Activated CD4-positive, alpha-beta T cell treated with anti-CD3 and anti-CD28 coated beads for 36 hours (primary cell): ENCODE measurements around the gene CEP85. TPM values are rescaled to one million over a fixed set of nuclear protein-coding genes. Genes with fewer than 3 reads are reported as not detected.

Source experiments
- ATAC-seq: fragments of 200-7000 bp; cut with Tn5 transposase; one replicate; pipeline ENCODE4 v1.10.0; 2021; ENCODE audit warnings: mild to moderate bottlenecking, moderate library complexity
- CTCF ChIA-PET: fragments of 350-600 bp; sonication (Branson Sonifier 250); formaldehyde crosslinking; loops from one replicate; lab custom pipeline; 2021; ENCODE audit warnings: antibody characterized with exemption; lab: Charles Lee
- POLR2A ChIA-PET: fragments of 350-600 bp; sonication (Branson Sonifier 250); formaldehyde crosslinking; loops from one replicate; lab custom pipeline; 2021; ENCODE audit warnings: antibody characterized with exemption, inconsistent platforms; lab: Charles Lee
- DNase-seq: peaks from one replicate; pipeline ENCODE4 v3.0.0-alpha.2; 2020
- H3K27ac Mint-ChIP-seq: one replicate; pipeline ENCODE4 v1.8.0; 2021; ENCODE audit warnings: mixed read lengths
- H3K27me3 Mint-ChIP-seq: one replicate; pipeline ENCODE4 v1.8.0; 2021; ENCODE audit warnings: mixed read lengths
- H3K36me3 Mint-ChIP-seq: one replicate; pipeline ENCODE4 v1.8.0; 2021; ENCODE audit warnings: low read depth, mixed read lengths
- H3K4me1 Mint-ChIP-seq: one replicate; pipeline ENCODE4 v1.8.0; 2021; ENCODE audit warnings: mixed read lengths
- H3K4me3 Mint-ChIP-seq: one replicate; pipeline ENCODE4 v1.8.0; 2021; ENCODE audit warnings: mild to moderate bottlenecking, moderate library complexity, mixed read lengths
- H3K9me3 Mint-ChIP-seq: one replicate; pipeline ENCODE4 v1.8.0; 2021; ENCODE audit warnings: low read depth, mixed read lengths
- intact Hi-C, 2 experiments: fragments of 100-400 bp; cut with DNase I in 1 of 2; cut with micrococcal nuclease in 1 of 2; formaldehyde crosslinking; loops; one replicate each; pipeline versions ENCODE4 v1.14.2 to v1.15.1; 2022 to 2024; cut with DNase I, micrococcal nuclease
- total RNA-seq, 2 experiments: library from RNA; stranded (reverse); gene quantifications; one replicate each; pipeline ENCODE4 v1.2.3, GENCODE V29; 2021

CEP85 gene
- total RNA-seq, 2 experiments from 2014 or later: 31.1 to 31.9 TPM

DNA sequence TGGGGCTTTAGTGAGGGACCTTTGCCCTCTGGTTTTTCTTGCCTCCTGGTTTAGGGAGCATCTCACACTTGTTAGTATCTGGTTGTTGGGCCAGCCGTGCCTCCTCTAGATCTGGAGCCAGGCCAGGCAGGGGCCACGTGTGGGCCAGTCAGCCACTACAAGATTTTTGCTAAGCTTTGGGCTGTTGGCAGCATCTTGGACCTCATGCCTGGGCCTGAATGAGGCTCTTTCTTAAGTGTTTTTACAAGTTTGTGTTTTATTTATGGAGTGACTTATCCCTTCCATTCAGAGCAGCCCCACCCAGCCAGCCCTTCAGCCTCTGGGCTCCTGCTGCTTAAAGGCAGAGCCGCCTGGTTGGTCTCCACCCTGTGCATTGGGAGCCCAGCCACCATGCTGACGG, 44.3 kb downstream of the CEP85 start:
- DNase-seq: peak; percentile 27
- Mint-ChIP-seq H3K36me3 (peaks cover 66% of the 10 kb centered on the region), H3K9me3 (no peaks in the 10 kb centered on the region), H3K27me3 (no peaks in the 10 kb centered on the region), H3K4me3 (peak overlapping the region; percentile 39), H3K27ac (peak overlapping the region; percentile 94), H3K4me1 (peaks cover 76% of the 10 kb centered on the region)
- ATAC-seq: no peak
- ChIA-PET POLR2A (no interaction called here), CTCF (interaction anchor here (1.0 to 17.6 kb wide), 5 partner anchors 10 to 139 kb away, joined by 3 to 399 read pairs (median 4); partner anchors contain the start of gene CD52)
- intact Hi-C loops: loop anchor here (2.0 to 5.0 kb wide), 4 partner anchors 84 to 304 kb away; partner anchors contain the start of gene HMGN2 (in 1 of the 2)

DNA sequence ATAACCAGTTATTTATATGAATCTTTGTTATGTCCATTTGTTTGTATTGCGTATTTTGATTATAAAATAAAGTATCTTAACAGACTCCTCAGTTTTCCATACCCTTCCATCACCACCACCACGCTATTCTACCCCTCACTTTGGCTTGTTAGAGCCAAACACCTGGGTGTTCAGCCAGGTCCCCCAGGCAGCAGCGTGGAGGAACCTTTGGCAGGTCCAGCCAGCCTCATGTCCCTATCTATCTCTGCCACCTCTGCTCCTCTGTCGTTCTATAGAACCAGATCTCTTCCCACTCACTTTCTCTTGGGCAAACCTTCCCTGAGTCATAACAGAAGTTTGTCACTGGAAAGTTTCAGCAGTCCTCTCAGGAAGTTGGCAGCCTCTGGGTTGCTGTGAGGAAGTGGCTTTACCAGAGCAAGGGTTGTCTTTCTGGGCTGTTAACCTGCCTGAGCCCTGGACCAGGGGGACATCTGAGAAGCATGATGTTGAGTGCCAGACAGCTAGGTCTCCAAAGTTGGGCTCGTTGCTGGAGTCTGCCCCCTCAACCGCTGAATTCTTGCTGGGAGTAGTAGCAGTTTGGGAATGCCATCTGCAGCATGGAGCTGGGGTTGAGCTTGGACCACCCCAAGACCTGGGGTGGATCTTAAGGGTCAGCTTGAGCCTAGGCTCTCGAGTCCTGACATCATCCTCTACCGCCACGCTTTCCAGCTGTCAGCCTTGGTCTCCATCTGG, 44.9 kb downstream of the CEP85 start:
- peak; percentile 63 for DNase-seq
- peak overlapping the region; percentile 94 for H3K27ac Mint-ChIP-seq
- peaks cover 70% of the 10 kb centered on the region for H3K36me3 Mint-ChIP-seq
- H3K9me3 Mint-ChIP-seq: no peaks in the 10 kb centered on the region
- peaks cover 82% of the 10 kb centered on the region for H3K4me1 Mint-ChIP-seq
- ATAC-seq: peak; percentile 7
- ChIA-PET POLR2A (interaction anchor here (0.8 to 1.0 kb wide), 3 partner anchors 10 to 40 kb away, joined by 3 read pairs; no protein-coding TSS in a partner anchor), CTCF (interaction anchor here (0.6 to 17.6 kb wide), 8 partner anchors 10 to 1067 kb away, joined by 3 to 399 read pairs (median 6); partner anchors contain the start of gene CD52)
- peak overlapping the region; percentile 78 for H3K4me3 Mint-ChIP-seq
- no peaks in the 10 kb centered on the region for H3K27me3 Mint-ChIP-seq
- intact Hi-C loops: loop anchor here (1.0 to 5.0 kb wide), 5 partner anchors 27 to 303 kb away; partner anchors contain the start of genes HMGN2 (in 1 of the 2) and UBXN11 (in 1 of the 2)

DNA sequence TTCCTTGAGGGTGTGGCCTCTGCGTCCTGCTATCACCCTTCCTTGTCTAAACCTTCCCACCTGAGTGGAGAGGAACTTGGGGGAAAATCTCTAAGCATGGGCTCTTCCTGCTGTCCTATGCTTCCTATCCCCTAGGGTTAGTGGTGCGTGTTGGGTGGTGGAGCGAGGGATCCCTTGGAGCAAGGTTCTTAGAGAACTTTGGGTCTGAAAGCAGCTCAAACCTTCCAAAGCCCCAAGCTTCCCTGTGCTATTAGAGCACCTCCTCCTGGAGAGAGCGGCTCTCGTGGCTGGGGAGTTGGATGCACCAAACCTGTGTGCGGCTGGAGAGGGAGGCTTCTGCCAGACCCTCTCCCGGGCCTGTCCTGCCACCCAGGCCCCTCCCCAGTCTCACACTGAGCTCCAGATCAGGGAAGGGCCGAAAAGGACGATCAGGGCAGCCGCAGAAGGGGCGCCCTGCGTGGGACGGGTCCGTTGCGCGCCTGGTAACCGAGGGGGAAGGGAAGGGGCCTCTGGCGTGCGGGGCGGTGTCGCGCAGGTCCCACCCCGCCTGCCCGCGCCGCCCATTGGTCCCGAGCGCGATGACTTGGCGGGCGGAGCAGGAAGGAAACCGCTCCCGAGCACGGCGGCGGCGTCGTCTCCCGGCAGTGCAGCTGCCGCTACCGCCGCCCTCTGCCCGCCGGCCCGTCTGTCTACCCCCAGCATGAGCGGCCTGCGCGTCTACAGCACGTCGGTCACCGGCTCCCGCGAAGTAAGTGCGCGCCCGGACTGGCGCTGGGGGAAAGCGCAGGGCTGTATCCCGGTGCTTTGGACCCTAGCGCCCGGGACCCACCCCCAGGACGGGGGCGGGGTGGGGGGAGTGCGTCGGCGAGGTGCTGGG, 45.7 kb downstream of the CEP85 start, which contains the start of gene SH3BGRL3:
Gene SH3BGRL3 (plus strand): TSS at position 631 of the 877 bp plus-strand sequence. CDS start 70 bp downstream, at position 701.
- ATAC-seq (peak; percentile 56), DNase-seq (peak; percentile 92)
- POLR2A ChIA-PET: interaction anchor here (0.8 to 1.0 kb wide), 3 partner anchors 9 to 39 kb away, joined by 3 read pairs; no protein-coding TSS in a partner anchor
- peaks cover 82% of the 10 kb centered on the region for H3K4me1 Mint-ChIP-seq
- CTCF ChIA-PET: interaction anchor here (0.6 to 17.6 kb wide), 7 partner anchors 9 to 1068 kb away, joined by 3 to 399 read pairs (median 9); partner anchors contain the start of gene CD52
- H3K36me3 Mint-ChIP-seq: peaks cover 70% of the 10 kb centered on the region
- peak within 1 kb of the TSS; percentile 94 for H3K27ac Mint-ChIP-seq
- H3K9me3 Mint-ChIP-seq: no peaks in the 10 kb centered on the region
- peak within 1 kb of the TSS; percentile 78 for H3K4me3 Mint-ChIP-seq
- intact Hi-C loops: loop anchor here (1.0 to 5.0 kb wide), 8 partner anchors 27 to 303 kb away; partner anchors contain the start of genes CEP85 (in 1 of the 2), HMGN2 (in 1 of the 2), PDIK1L (in 1 of the 2) and UBXN11 (in 1 of the 2)
- H3K27me3 Mint-ChIP-seq: no peaks in the 10 kb centered on the region

DNA sequence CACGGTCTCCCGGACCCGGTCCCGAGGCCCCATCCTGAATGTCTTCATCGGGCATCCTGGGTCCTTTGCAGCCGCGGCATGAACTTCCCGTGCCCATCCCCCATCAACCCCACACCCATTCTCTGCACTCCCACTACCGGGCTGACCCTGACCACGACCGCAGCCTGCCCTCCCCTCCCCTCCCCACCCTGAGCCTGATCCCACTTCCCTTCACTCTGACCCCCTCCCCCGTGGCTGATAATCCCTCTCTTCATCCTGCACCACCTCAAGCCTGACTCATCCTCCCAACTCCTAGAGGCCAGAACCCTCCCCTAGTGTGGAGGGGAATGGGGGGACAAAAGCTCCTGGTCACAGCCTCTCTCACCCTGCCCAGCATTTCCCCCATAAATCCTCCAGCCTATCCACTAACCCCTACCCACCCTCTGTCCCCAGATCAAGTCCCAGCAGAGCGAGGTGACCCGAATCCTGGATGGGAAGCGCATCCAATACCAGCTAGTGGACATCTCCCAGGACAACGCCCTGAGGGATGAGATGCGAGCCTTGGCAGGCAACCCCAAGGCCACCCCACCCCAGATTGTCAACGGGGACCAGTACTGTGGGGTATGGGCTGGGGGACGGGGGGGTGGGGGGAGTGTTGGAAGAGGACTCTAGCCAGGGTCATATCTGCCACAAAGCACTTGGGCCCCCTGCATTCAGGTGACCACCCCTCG, 46.5 kb downstream of the CEP85 start:
- DNase-seq (peak; percentile 47), ATAC-seq (no peak)
- H3K4me3 Mint-ChIP-seq: peak overlapping the region; percentile 78
- H3K27me3 Mint-ChIP-seq: no peaks in the 10 kb centered on the region
- ChIA-PET POLR2A (interaction anchor here (0.5 to 0.7 kb wide), 2 partner anchors 143 to 1355 kb away, joined by 3 read pairs; no protein-coding TSS in a partner anchor), CTCF (interaction anchor here (0.5 to 17.6 kb wide), 6 partner anchors 8 to 108 kb away, joined by 3 to 399 read pairs (median 6); partner anchors contain the start of gene CD52)
- H3K9me3 Mint-ChIP-seq: no peaks in the 10 kb centered on the region
- H3K27ac Mint-ChIP-seq: peak overlapping the region; percentile 79
- H3K4me1 Mint-ChIP-seq: peaks cover 84% of the 10 kb centered on the region
- intact Hi-C loops: loop anchor here in 1 of 2 experiments (1.0 kb wide), 3 partner anchors 39 to 169 kb away; partner anchors contain the start of genes CEP85 and PDIK1L
- H3K36me3 Mint-ChIP-seq: peaks cover 75% of the 10 kb centered on the region

DNA sequence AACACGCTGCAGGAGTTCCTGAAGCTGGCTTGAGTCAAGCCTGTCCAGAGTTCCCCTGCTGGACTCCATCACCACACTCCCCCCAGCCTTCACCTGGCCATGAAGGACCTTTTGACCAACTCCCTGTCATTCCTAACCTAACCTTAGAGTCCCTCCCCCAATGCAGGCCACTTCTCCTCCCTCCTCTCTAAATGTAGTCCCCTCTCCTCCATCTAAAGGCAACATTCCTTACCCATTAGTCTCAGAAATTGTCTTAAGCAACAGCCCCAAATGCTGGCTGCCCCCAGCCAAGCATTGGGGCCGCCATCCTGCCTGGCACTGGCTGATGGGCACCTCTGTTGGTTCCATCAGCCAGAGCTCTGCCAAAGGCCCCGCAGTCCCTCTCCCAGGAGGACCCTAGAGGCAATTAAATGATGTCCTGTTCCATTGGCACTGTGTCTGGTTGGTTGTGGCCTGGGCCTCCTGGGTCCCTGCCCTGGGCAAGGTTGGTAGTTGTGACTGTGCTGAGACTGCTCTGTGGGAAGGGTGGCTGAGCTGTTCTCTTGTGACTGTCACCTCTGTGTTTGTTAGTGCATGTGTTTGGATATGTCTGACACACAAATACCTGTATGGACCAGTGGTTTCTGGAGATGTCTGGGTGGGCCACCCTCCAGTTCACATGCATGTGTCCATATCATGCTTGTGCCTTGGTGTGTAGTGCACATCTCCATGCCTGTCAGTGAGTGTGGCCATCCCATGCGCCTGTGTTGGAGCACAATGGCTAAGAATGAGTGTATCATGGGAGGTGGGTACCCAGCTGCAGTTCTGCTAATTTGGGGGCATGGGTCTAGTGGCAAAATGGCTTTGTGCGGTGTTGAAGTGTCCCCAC, 47.3 kb downstream of the CEP85 start:
- intact Hi-C loops: no loop called here
- Mint-ChIP-seq H3K27ac (peak overlapping the region; percentile 48), H3K36me3 (peaks cover 72% of the 10 kb centered on the region), H3K4me3 (peak overlapping the region; percentile 78), H3K9me3 (no peaks in the 10 kb centered on the region), H3K27me3 (no peaks in the 10 kb centered on the region), H3K4me1 (peaks cover 84% of the 10 kb centered on the region)
- no peak for ATAC-seq
- ChIA-PET POLR2A (interaction anchor here (0.5 kb wide), 1 partner anchor 1356 kb away, joined by 3 read pairs; no protein-coding TSS in a partner anchor), CTCF (interaction anchor here (0.5 to 17.6 kb wide), 4 partner anchors 9 to 109 kb away, joined by 3 to 399 read pairs (median 4); partner anchors contain the start of gene CD52)
- DNase-seq: peak; percentile 38

DNA sequence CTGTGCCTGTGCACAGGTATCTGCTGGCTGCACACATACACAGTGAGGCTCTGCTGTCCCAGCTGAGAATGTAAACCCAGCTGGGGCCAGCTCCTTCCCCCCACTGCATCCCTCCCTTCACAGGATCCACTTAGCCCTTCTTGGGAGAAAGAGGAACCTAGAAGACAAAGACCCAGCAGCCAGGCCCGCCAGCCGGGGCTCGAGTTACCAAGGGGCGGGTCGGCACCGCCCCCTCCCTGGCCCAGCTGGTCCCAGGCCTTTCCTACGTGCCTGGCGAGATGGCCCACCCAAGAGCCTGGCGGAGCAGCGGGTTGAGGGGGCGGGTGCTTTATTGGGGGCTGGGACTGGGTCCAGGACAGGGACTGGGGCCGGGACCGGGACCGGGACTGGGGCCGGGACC, 48.0 kb downstream of the CEP85 start:
- Mint-ChIP-seq H3K4me3 (peak overlapping the region; percentile 78), H3K27me3 (no peaks in the 10 kb centered on the region), H3K4me1 (peaks cover 84% of the 10 kb centered on the region), H3K9me3 (no peaks in the 10 kb centered on the region), H3K36me3 (peaks cover 66% of the 10 kb centered on the region), H3K27ac (peak overlapping the region; percentile 99)
- ChIA-PET POLR2A (no interaction called here), CTCF (interaction anchor here (1.2 to 17.6 kb wide), 3 partner anchors 8 to 37 kb away, joined by 3 to 399 read pairs (median 4); partner anchors contain the start of gene CD52)
- intact Hi-C loops: no loop called here
- no peak for ATAC-seq
- DNase-seq: no peak

DNA sequence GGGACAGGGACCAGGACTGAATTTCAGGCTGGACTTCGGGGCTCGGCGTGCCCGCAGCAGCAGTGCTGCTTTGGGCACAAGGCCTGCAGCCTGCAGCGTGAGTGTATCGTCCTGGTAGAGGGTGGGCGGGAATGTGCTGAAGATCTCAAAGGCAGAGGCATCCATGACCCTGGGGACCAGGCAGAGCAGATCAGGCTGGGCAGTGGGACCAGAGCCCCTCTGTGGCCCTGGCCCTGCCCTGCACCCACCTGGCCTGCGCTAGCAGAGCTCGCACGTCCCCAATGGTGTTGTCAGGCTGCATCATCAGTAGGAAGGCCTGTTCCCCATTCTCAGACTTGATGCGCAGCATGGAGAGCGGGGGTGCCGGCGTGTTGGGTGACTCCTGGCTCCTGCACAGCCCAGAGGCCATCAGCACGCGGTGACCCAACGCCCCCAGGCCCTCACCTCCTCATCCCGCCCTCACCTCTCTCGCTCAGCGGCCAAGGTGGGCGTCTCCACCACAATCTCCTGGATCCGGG, 48.5 kb downstream of the CEP85 start:
- H3K27ac Mint-ChIP-seq: peak overlapping the region; percentile 99
- peaks cover 84% of the 10 kb centered on the region for H3K4me1 Mint-ChIP-seq
- no peak for DNase-seq
- H3K36me3 Mint-ChIP-seq: peaks cover 62% of the 10 kb centered on the region
- no peaks in the 10 kb centered on the region for H3K27me3 Mint-ChIP-seq
- no peak for ATAC-seq
- H3K4me3 Mint-ChIP-seq: peak overlapping the region; percentile 22
- intact Hi-C loops: no loop called here
- no peaks in the 10 kb centered on the region for H3K9me3 Mint-ChIP-seq
- POLR2A ChIA-PET: no interaction called here
- CTCF ChIA-PET: interaction anchor here (1.1 to 17.6 kb wide), 3 partner anchors 7 to 36 kb away, joined by 9 to 399 read pairs (median 28); partner anchors contain the start of gene CD52

DNA sequence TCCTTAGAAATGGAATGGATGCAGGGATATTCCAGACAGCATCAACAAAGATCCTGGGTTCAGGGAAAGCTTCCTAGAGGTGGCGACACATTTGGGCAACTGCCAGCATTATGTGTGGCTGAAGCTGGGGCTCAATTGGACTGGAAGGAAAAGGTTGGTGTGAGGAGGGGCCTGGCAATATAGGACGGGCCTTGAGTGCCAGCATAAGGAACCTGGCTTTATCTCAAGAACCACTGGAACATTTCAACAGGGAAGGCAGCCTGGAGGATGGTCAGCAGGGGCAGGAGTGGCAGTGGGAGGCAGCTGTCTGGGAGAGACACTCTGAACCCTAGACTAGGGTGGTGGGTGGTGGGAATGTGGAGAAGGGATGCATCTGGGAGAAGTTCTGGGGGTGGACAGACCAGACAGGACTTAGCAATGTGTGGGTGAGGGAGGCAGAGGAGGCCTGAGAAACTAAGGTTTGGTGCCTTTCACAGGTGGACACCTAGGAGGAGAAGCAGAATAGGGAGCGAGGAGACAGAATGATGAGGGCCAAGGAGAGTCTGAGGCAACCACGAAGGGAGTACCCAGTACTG, 49.4 kb downstream of the CEP85 start:
- peaks cover 84% of the 10 kb centered on the region for H3K4me1 Mint-ChIP-seq
- peak overlapping the region; percentile 99 for H3K27ac Mint-ChIP-seq
- no peaks in the 10 kb centered on the region for H3K9me3 Mint-ChIP-seq
- CTCF ChIA-PET: interaction anchor here (0.5 to 17.6 kb wide), 8 partner anchors 8 to 286 kb away, joined by 3 to 399 read pairs (median 4); partner anchors contain the start of genes CD52 and PAFAH2
- no peaks in the 10 kb centered on the region for H3K27me3 Mint-ChIP-seq
- POLR2A ChIA-PET: interaction anchor here (2.2 kb wide), 1 partner anchor 36 kb away, joined by 16 read pairs; the partner anchor contains the start of gene CD52
- peaks cover 53% of the 10 kb centered on the region for H3K36me3 Mint-ChIP-seq
- intact Hi-C loops: no loop called here
- peak overlapping the region; percentile 29 for H3K4me3 Mint-ChIP-seq
- no peak for DNase-seq
- ATAC-seq: no peak
